HuH-7.5 (cell line): ENCODE measurements around the gene SUV39H2.
"Not testable (repeated sequence)": the region's sequence is repeated elsewhere in the genome, so short reads cannot be mapped to it uniquely, and the experiment has no call there.

ENCODE experiments used
- DNase-seq: peaks from one replicate; pipeline ENCODE4 v3.0.0; 2011; ENCODE audit warnings: low spot score

Gene SUV39H2

GRCh38 chr10:14878266-14879123 lies at the start of gene SUV39H2:
Gene SUV39H2 (plus strand): TSS chr10:14878866. CDS start chr10:14878889, 23 bp downstream.
- peak; percentile 95 for DNase-seq

GRCh38 chr10:14833106-14833505 lies 45.6 kb upstream of the SUV39H2 start:
- no peak for DNase-seq

- DNase-seq = no peak
Measured at GRCh38 chr10:14836208-14836607, 42.5 kb upstream of the SUV39H2 start.

- no peak for DNase-seq
Measured at GRCh38 chr10:14837003-14837756, 41.5 kb upstream of the SUV39H2 start.

GRCh38 chr10:14837757-14838581 lies 40.7 kb upstream of the SUV39H2 start, which contains the start of the genes CDNF, HSPA14 and MSANTD7:
Gene CDNF (minus strand): TSS chr10:14838037. CDS start chr10:14837946, 91 bp downstream.
Gene HSPA14 (plus strand): TSS chr10:14838306. CDS start chr10:14838403, 97 bp downstream.
Gene MSANTD7 (plus strand): TSS chr10:14838306. CDS start chr10:14842285, 3,979 bp downstream.
- peak; percentile 93 for DNase-seq

- DNase-seq = peak; percentile 39
Measured at GRCh38 chr10:14838582-14839304, 39.9 kb upstream of the SUV39H2 start.

- no peak for DNase-seq
Measured at GRCh38 chr10:14839305-14839695, 39.4 kb upstream of the SUV39H2 start.

- no peak for DNase-seq
Measured at GRCh38 chr10:14840178-14840577, 38.5 kb upstream of the SUV39H2 start.

- DNase-seq = no peak
Measured at GRCh38 chr10:14843327-14843988, 35.2 kb upstream of the SUV39H2 start.

GRCh38 chr10:14844948-14845347 lies 33.7 kb upstream of the SUV39H2 start:
- no peak for DNase-seq

- DNase-seq = no peak
Measured at GRCh38 chr10:14852236-14852635, 26.4 kb upstream of the SUV39H2 start.

GRCh38 chr10:14855453-14855852 lies 23.2 kb upstream of the SUV39H2 start:
- DNase-seq = no peak

GRCh38 chr10:14858338-14858960 lies 20.2 kb upstream of the SUV39H2 start:
- no peak for DNase-seq

GRCh38 chr10:14859043-14859442 lies 19.6 kb upstream of the SUV39H2 start:
- DNase-seq = no peak

GRCh38 chr10:14859775-14860174 lies 18.9 kb upstream of the SUV39H2 start:
- no peak for DNase-seq

- no peak for DNase-seq
Measured at GRCh38 chr10:14860791-14861190, 17.9 kb upstream of the SUV39H2 start.

- DNase-seq = not testable (repeated sequence)
Measured at GRCh38 chr10:14864466-14864865, 14.2 kb upstream of the SUV39H2 start.

GRCh38 chr10:14864871-14865270 lies 13.8 kb upstream of the SUV39H2 start:
- not testable (repeated sequence) for DNase-seq

GRCh38 chr10:14873090-14873760 lies 5.4 kb upstream of the SUV39H2 start:
- DNase-seq = no peak

- DNase-seq = no peak
Measured at GRCh38 chr10:14875941-14876340, 2.7 kb upstream of the SUV39H2 start.
